BLaER1 treated with 17β-estradiol and CSF1 and Interleukin-3, amounts not matched to agents 10 nM and 100 nM (cell line): ENCODE results near the gene CDKN3.
A peak's percentile ranks its signal among the peaks of the same experiment; 100 is the strongest.
"Not testable (repeated sequence)": the region's sequence is repeated elsewhere in the genome, so short reads cannot be mapped to it uniquely, and the experiment has no call there.

ENCODE experiments used
- H3K27ac ChIP-seq, 11 experiments: shearing (Covaris generic); formaldehyde crosslinking; 2 replicates each; pipeline ENCODE4 v1.8.1; 2022
- H3K27me3 ChIP-seq, 11 experiments: shearing (Covaris generic); formaldehyde crosslinking; 2 replicates each; pipeline ENCODE4 v1.8.1; 2022
- H3K36me3 ChIP-seq, 11 experiments: shearing (Covaris generic); formaldehyde crosslinking; 2 replicates each; pipeline ENCODE4 v1.8.1; 2022
- H3K4me1 ChIP-seq, 10 experiments: shearing (Covaris generic); formaldehyde crosslinking; 2 replicates each; pipeline ENCODE4 v1.8.1; 2022
- H3K4me2 ChIP-seq, 11 experiments: shearing (Covaris generic); formaldehyde crosslinking; 2 replicates each; pipeline ENCODE4 v1.8.1; 2022
- H3K4me3 ChIP-seq, 10 experiments: shearing (Covaris generic); formaldehyde crosslinking; 2 replicates each; pipeline ENCODE4 v1.8.1; 2022
- H3K9ac ChIP-seq, 11 experiments: shearing (Covaris generic); formaldehyde crosslinking; 2 replicates each; pipeline ENCODE4 v1.8.1; 2022
- H3K9me3 ChIP-seq, 11 experiments: shearing (Covaris generic); formaldehyde crosslinking; replicated peaks in 1 of 11; 2 replicates each; pipeline ENCODE4 v1.8.1; 2022
- H4K20me1 ChIP-seq, 11 experiments: shearing (Covaris generic); formaldehyde crosslinking; 2 replicates each; pipeline ENCODE4 v1.8.1; 2022
- Cebpa-rat ChIP-seq, 11 experiments: shearing (Covaris generic); IDR thresholded peaks; 2 replicates each; pipeline ENCODE4 v1.8.1; 2022

Gene CDKN3

GRCh38 chr14:54451961-54452360, 55.2 kb downstream of the CDKN3 start:
- Histone ChIP-seq H3K9ac (no peak overlapping the region), H3K36me3 (no peaks in the 10 kb centered on the region), H3K4me3 (no peak overlapping the region), H3K9me3 (no peaks in the 10 kb centered on the region), H4K20me1 (no peaks in the 10 kb centered on the region), H3K4me2 (peak overlapping the region in 3 of 11 experiments; percentile 71 to 84 (median 76); a peak in 6 of 22 replicates), H3K27me3 (no peaks in the 10 kb centered on the region), H3K4me1 (peaks cover 0 to 50% (median 11%) of the 10 kb centered on the region in 10 experiments; a peak in 10 of 20 replicates), H3K27ac (no peak overlapping the region)
- no peak for TF ChIP-seq Cebpa-rat (IDR thresholded peaks at IDR 0.05)

- Histone ChIP-seq H3K4me1 (peaks cover 0 to 37% (median 8%) of the 10 kb centered on the region in 10 experiments; a peak in 10 of 20 replicates), H3K4me3 (no peak overlapping the region), H3K36me3 (no peaks in the 10 kb centered on the region), H3K27ac (no peak overlapping the region), H3K9ac (no peak overlapping the region), H3K9me3 (peaks cover 0 to 3% (median 1%) of the 10 kb centered on the region in 11 experiments; a peak in 6 of 22 replicates), H3K4me2 (no peak overlapping the region), H4K20me1 (no peaks in the 10 kb centered on the region), H3K27me3 (no peaks in the 10 kb centered on the region)
- no peak for TF ChIP-seq Cebpa-rat (IDR thresholded peaks at IDR 0.05)
Observed at GRCh38 chr14:54453252-54453651, 56.4 kb downstream of the CDKN3 start.

- H4K20me1 ChIP-seq, H3K4me2 ChIP-seq, H3K27ac ChIP-seq, H3K9ac ChIP-seq, H3K36me3 ChIP-seq, H3K4me3 ChIP-seq, H3K27me3 ChIP-seq: not testable (repeated sequence)
- Histone ChIP-seq H3K4me1 (peaks cover 0 to 30% (median 8%) of the 10 kb centered on the region in 10 experiments; a peak in 10 of 20 replicates), H3K9me3 (peaks cover 5 to 10% (median 8%) of the 10 kb centered on the region in 11 experiments)
Observed at GRCh38 chr14:54453990-54454389, 57.2 kb downstream of the CDKN3 start.

- no peak overlapping the region for H3K4me3 ChIP-seq
- H3K27ac ChIP-seq = no peak overlapping the region
- peaks cover 18 to 24% (median 22%) of the 10 kb centered on the region in 11 experiments for H3K9me3 ChIP-seq
- peaks cover 0 to 13% (median 0%) of the 10 kb centered on the region in 11 experiments; a peak in 5 of 22 replicates for H3K36me3 ChIP-seq
- no peaks in the 10 kb centered on the region for H3K27me3 ChIP-seq
- H3K4me1 ChIP-seq = peaks cover 0 to 16% (median 5%) of the 10 kb centered on the region in 10 experiments; a peak in 10 of 20 replicates
- no peak overlapping the region for H3K9ac ChIP-seq
- H3K4me2 ChIP-seq = no peak overlapping the region
- TF ChIP-seq Cebpa-rat (IDR thresholded peaks at IDR 0.05) = no peak
- H4K20me1 ChIP-seq = no peaks in the 10 kb centered on the region
Observed at GRCh38 chr14:54455363-54455762, 58.6 kb downstream of the CDKN3 start.

- not testable (repeated sequence) for H3K4me2 ChIP-seq, H3K4me1 ChIP-seq, H3K27me3 ChIP-seq, H3K9ac ChIP-seq, H4K20me1 ChIP-seq, H3K4me3 ChIP-seq, H3K27ac ChIP-seq
- H3K9me3 ChIP-seq = peaks cover 24 to 37% (median 30%) of the 10 kb centered on the region in 11 experiments
- H3K36me3 ChIP-seq = peaks cover 0 to 13% (median 0%) of the 10 kb centered on the region in 11 experiments; a peak in 6 of 22 replicates
Observed at GRCh38 chr14:54456820-54457608, 60.2 kb downstream of the CDKN3 start.

GRCh38 chr14:54457609-54457996, 60.8 kb downstream of the CDKN3 start:
- no peaks in the 10 kb centered on the region for H3K4me1 ChIP-seq
- no peak for TF ChIP-seq Cebpa-rat (IDR thresholded peaks at IDR 0.05)

GRCh38 chr14:54458536-54458935, 61.7 kb downstream of the CDKN3 start:
- H3K27ac ChIP-seq, H3K27me3 ChIP-seq, H4K20me1 ChIP-seq, H3K9ac ChIP-seq, H3K4me3 ChIP-seq, H3K4me2 ChIP-seq, H3K4me1 ChIP-seq: not testable (repeated sequence)
- H3K9me3 ChIP-seq = peaks cover 24 to 37% (median 30%) of the 10 kb centered on the region in 11 experiments
- H3K36me3 ChIP-seq = peaks cover 0 to 13% (median 0%) of the 10 kb centered on the region in 11 experiments; a peak in 6 of 22 replicates

More at GRCh38 chr14:54457609-54457996, 60.8 kb downstream of the CDKN3 start:
- Histone ChIP-seq H3K4me3 (no peak overlapping the region), H3K9ac (no peak overlapping the region), H3K27ac (no peak overlapping the region), H3K27me3 (no peaks in the 10 kb centered on the region), H3K36me3 (peaks cover 0 to 13% (median 0%) of the 10 kb centered on the region in 11 experiments; a peak in 6 of 22 replicates), H4K20me1 (no peaks in the 10 kb centered on the region), H3K4me2 (no peak overlapping the region), H3K9me3 (peaks cover 24 to 37% (median 30%) of the 10 kb centered on the region in 11 experiments)

GRCh38 chr14:54459106-54459505, 62.3 kb downstream of the CDKN3 start:
- Histone ChIP-seq H3K4me2 (no peak overlapping the region), H4K20me1 (no peaks in the 10 kb centered on the region), H3K4me1 (no peaks in the 10 kb centered on the region), H3K27me3 (no peaks in the 10 kb centered on the region), H3K9ac (no peak overlapping the region), H3K36me3 (peaks cover 0 to 13% (median 0%) of the 10 kb centered on the region in 11 experiments; a peak in 6 of 22 replicates), H3K27ac (no peak overlapping the region), H3K4me3 (peak overlapping the region in 1 of 10 experiments; percentile 15; a peak in 1 of 20 replicates), H3K9me3 (peaks cover 24 to 37% (median 30%) of the 10 kb centered on the region in 11 experiments)
- no peak for TF ChIP-seq Cebpa-rat (IDR thresholded peaks at IDR 0.05)

- Histone ChIP-seq H3K4me3 (no peak overlapping the region), H3K4me1 (peaks cover 0 to 4% (median 0%) of the 10 kb centered on the region in 10 experiments; a peak in 1 of 20 replicates), H4K20me1 (no peaks in the 10 kb centered on the region), H3K9me3 (peaks cover 27 to 40% (median 33%) of the 10 kb centered on the region in 11 experiments), H3K9ac (no peak overlapping the region), H3K4me2 (no peak overlapping the region), H3K27me3 (no peaks in the 10 kb centered on the region), H3K36me3 (peaks cover 0 to 13% (median 0%) of the 10 kb centered on the region in 11 experiments; a peak in 6 of 22 replicates), H3K27ac (no peak overlapping the region)
- TF ChIP-seq Cebpa-rat (IDR thresholded peaks at IDR 0.05) = no peak
Observed at GRCh38 chr14:54462048-54462447, 65.2 kb downstream of the CDKN3 start.
